Loucy (cell line): ENCODE measurements around the gene APC2.

Experiments used
- H2AFZ ChIP-seq: fragments of 200-600 bp; sonication (generic); 2 replicates; pipeline ENCODE4 v1.6.0; 2016; ENCODE audit warnings: antibody characterized with exemption, mild to moderate bottlenecking, low read length, moderate library complexity
- H3F3A ChIP-seq: fragments of 200-600 bp; 2 replicates; pipeline ENCODE4 v1.6.0; 2016; ENCODE audit warnings: antibody characterized with exemption, low read depth, mild to moderate bottlenecking
- H3K27me3 ChIP-seq: fragments of 200-600 bp; sonication (generic); 2 replicates; pipeline ENCODE4 v1.6.1; 2014; ENCODE audit warnings: low read length, mild to moderate bottlenecking; ENCODE audit not compliant: insufficient read depth, poor library complexity, severe bottlenecking
- H3K36me3 ChIP-seq: fragments of 200-600 bp; sonication (generic); 2 replicates; pipeline ENCODE4 v1.6.1; 2016; ENCODE audit warnings: low read length; ENCODE audit not compliant: insufficient read depth
- H3K4me1 ChIP-seq: fragments of 200-600 bp; sonication (generic); 2 replicates; pipeline ENCODE4 v1.5.1; 2014; ENCODE audit warnings: low read length, mild to moderate bottlenecking; ENCODE audit not compliant: insufficient read depth, poor library complexity, severe bottlenecking
- H3K4me2 ChIP-seq: fragments of 200-600 bp; sonication (generic); 2 replicates; pipeline ENCODE4 v1.6.0; 2014; ENCODE audit warnings: antibody characterized with exemption, low read length, low read depth, mild to moderate bottlenecking; ENCODE audit not compliant: poor library complexity, severe bottlenecking
- H3K4me3 ChIP-seq: fragments of 200-600 bp; sonication (generic); 2 replicates; pipeline ENCODE4 v1.5.1; 2014; ENCODE audit warnings: low read length, mild to moderate bottlenecking, mixed read lengths; ENCODE audit not compliant: poor library complexity, severe bottlenecking
- H3K79me2 ChIP-seq: fragments of 200-600 bp; sonication (generic); 2 replicates; pipeline ENCODE4 v1.6.1; 2014; ENCODE audit warnings: low read length; ENCODE audit not compliant: insufficient read depth
- H3K9ac ChIP-seq: fragments of 200-600 bp; sonication (generic); 2 replicates; pipeline ENCODE4 v1.6.0; 2014; ENCODE audit warnings: mild to moderate bottlenecking, low read depth, low read length, moderate library complexity; ENCODE audit not compliant: poor library complexity, severe bottlenecking
- H3K9me2 ChIP-seq: fragments of 200-600 bp; sonication (generic); replicated peaks from 2 replicates; pipeline ENCODE4 v1.6.1; 2016; ENCODE audit warnings: low read depth, low read length, mixed read lengths
- H3K9me3 ChIP-seq: fragments of 200-600 bp; sonication (generic); 2 replicates; pipeline ENCODE4 v1.6.1; 2014; ENCODE audit warnings: mild to moderate bottlenecking, antibody characterized with exemption, low read length, low read depth; ENCODE audit not compliant: insufficient read depth
- H4K20me1 ChIP-seq: fragments of 200-600 bp; sonication (generic); 2 replicates; pipeline ENCODE4 v1.6.0; 2014; ENCODE audit warnings: antibody characterized with exemption, low read length, mild to moderate bottlenecking; ENCODE audit not compliant: insufficient read depth, poor library complexity, severe bottlenecking
- EZH2phosphoT487 ChIP-seq: fragments of 200-600 bp; IDR thresholded peaks from 2 replicates; pipeline ENCODE4 v1.6.1; 2018; ENCODE audit warnings: antibody characterized with exemption, mild to moderate bottlenecking, moderate library complexity, borderline replicate concordance
- TF ChIP-seq, protein P1 (sequence below): fragments of 200-600 bp; sonication (generic); conservative IDR thresholded peaks from 2 replicates; pipeline ENCODE4 v1.5.1; 2014; ENCODE audit warnings: mild to moderate bottlenecking, antibody characterized with exemption, low read length

The APC2 gene

GRCh38 chr19:1505991-1506881 lies 56.3 kb downstream of the APC2 start:
- no peaks in the 10 kb centered on the region for H3K27me3 ChIP-seq
- no peak overlapping the region for H3K4me2 ChIP-seq
- no peaks in the 10 kb centered on the region for H3K79me2 ChIP-seq
- H3K9ac ChIP-seq: no peak overlapping the region
- H4K20me1 ChIP-seq: no peaks in the 10 kb centered on the region
- no peaks in the 10 kb centered on the region for H3K9me2 ChIP-seq
- TF ChIP-seq EZH2phosphoT487: no peak
- TF ChIP-seq, protein P1, sequence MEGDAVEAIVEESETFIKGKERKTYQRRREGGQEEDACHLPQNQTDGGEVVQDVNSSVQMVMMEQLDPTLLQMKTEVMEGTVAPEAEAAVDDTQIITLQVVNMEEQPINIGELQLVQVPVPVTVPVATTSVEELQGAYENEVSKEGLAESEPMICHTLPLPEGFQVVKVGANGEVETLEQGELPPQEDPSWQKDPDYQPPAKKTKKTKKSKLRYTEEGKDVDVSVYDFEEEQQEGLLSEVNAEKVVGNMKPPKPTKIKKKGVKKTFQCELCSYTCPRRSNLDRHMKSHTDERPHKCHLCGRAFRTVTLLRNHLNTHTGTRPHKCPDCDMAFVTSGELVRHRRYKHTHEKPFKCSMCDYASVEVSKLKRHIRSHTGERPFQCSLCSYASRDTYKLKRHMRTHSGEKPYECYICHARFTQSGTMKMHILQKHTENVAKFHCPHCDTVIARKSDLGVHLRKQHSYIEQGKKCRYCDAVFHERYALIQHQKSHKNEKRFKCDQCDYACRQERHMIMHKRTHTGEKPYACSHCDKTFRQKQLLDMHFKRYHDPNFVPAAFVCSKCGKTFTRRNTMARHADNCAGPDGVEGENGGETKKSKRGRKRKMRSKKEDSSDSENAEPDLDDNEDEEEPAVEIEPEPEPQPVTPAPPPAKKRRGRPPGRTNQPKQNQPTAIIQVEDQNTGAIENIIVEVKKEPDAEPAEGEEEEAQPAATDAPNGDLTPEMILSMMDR: no peak
- H3K36me3 ChIP-seq: no peaks in the 10 kb centered on the region
- H3K9me3 ChIP-seq: no peaks in the 10 kb centered on the region
- H2AFZ ChIP-seq: no peak overlapping the region
- H3F3A ChIP-seq: 0 out of 2 replicates have a peak, but pooled peaks cover 5% of the 10 kb centered on the region
- peaks cover 8% of the 10 kb centered on the region for H3K4me1 ChIP-seq
- H3K4me3 ChIP-seq: no peak overlapping the region

DNA sequence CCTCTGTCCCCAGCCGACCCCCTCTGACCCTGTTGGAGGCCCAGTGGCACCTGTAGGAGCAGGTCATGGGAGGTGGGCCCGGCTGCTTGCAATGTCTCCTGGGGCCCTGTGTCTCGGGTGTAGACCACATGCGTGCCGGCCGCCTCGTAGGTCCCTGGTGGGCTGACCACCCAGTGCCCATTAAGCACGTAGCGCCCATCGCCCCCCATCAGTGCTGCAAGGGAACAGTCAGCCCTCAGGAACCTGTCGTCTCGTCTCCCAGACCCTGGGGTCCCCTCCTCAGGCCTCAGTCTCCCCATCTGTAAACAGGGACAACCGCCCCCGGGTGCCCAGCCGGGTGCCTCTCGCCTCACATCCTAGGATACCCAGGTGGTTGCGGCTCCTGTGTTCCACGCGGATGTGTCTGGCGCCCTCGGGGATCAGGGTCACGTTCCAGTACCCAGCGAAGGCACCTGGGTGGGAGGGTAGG lies 57.3 kb downstream of the APC2 start:
- no peak overlapping the region for H3K9ac ChIP-seq
- H3K79me2 ChIP-seq: no peaks in the 10 kb centered on the region
- peak overlapping the region; percentile 59 for H3K4me2 ChIP-seq
- no peaks in the 10 kb centered on the region for H3K27me3 ChIP-seq
- no peaks in the 10 kb centered on the region for H3K9me3 ChIP-seq
- H3F3A ChIP-seq: 0 out of 2 replicates have a peak, but pooled peaks cover 4% of the 10 kb centered on the region
- no peak for TF ChIP-seq EZH2phosphoT487
- TF ChIP-seq, protein P1: no peak
- H3K36me3 ChIP-seq: no peaks in the 10 kb centered on the region
- H3K9me2 ChIP-seq: no peaks in the 10 kb centered on the region
- peaks cover 8% of the 10 kb centered on the region for H3K4me1 ChIP-seq
- peak overlapping the region; percentile 36 for H3K4me3 ChIP-seq
- no peaks in the 10 kb centered on the region for H4K20me1 ChIP-seq
- H2AFZ ChIP-seq: no peak overlapping the region

GRCh38 chr19:1507763-1508506 lies 58.0 kb downstream of the APC2 start:
- H3K9me3 ChIP-seq: no peaks in the 10 kb centered on the region
- H2AFZ ChIP-seq: peak overlapping the region; percentile 90
- peak overlapping the region; percentile 69 for H3K4me3 ChIP-seq
- H3K79me2 ChIP-seq: no peaks in the 10 kb centered on the region
- 0 out of 2 replicates have a peak, but pooled peaks cover 4% of the 10 kb centered on the region for H3F3A ChIP-seq
- peak overlapping the region; percentile 50 for H3K9ac ChIP-seq
- peaks cover 8% of the 10 kb centered on the region for H3K4me1 ChIP-seq
- H3K4me2 ChIP-seq: peak overlapping the region; percentile 59
- H4K20me1 ChIP-seq: no peaks in the 10 kb centered on the region
- TF ChIP-seq EZH2phosphoT487: no peak
- TF ChIP-seq, protein P1: no peak
- H3K9me2 ChIP-seq: no peaks in the 10 kb centered on the region
- no peaks in the 10 kb centered on the region for H3K36me3 ChIP-seq
- H3K27me3 ChIP-seq: no peaks in the 10 kb centered on the region
